Thyroid gland (tissue), 4 donors: ENCODE measurements around the gene BMP6.

Experiments
- POLR2A ChIP-seq, 2 donors: fragments of 450-650 bp; IDR thresholded peaks; one replicate each; pipeline ENCODE4 v1.6.1; 2017; ENCODE audit warnings: antibody characterized with exemption in 2 of 2, mild to moderate bottlenecking in 2 of 2, moderate library complexity in 1 of 2
- TF ChIP-seq, protein P1 (sequence below), 6 experiments: fragments of 200-600 bp in 3 of 6; fragments of 450-650 bp in 3 of 6; sonication (generic) in 3 of 6; IDR thresholded peaks; one replicate each; pipeline ENCODE4 v1.5.1; 2016 to 2019; ENCODE audit warnings: antibody characterized with exemption in 6 of 6, mild to moderate bottlenecking in 2 of 6, inconsistent platforms in 1 of 6, moderate library complexity in 1 of 6

DNA sequence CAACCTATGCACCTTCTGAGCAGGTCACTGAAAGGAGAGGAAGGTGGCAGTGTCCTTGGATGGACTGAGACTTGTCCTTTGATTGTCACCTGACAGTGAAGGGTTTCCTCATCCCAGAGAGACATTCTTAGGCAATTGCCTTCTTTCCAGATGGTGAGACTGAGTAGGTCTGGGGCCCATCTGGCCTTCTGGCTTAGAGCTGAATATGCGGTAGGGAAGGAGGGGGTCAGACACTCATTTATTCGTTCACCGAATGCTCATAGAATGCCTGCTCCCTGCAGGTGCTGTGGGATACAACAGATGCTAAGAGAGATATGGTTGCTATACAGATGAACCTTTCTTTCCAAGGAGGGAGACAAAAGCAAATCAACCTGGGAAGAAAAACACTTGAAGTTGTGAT is 76.8 kb downstream of the BMP6 start:
- TF ChIP-seq, protein P1, sequence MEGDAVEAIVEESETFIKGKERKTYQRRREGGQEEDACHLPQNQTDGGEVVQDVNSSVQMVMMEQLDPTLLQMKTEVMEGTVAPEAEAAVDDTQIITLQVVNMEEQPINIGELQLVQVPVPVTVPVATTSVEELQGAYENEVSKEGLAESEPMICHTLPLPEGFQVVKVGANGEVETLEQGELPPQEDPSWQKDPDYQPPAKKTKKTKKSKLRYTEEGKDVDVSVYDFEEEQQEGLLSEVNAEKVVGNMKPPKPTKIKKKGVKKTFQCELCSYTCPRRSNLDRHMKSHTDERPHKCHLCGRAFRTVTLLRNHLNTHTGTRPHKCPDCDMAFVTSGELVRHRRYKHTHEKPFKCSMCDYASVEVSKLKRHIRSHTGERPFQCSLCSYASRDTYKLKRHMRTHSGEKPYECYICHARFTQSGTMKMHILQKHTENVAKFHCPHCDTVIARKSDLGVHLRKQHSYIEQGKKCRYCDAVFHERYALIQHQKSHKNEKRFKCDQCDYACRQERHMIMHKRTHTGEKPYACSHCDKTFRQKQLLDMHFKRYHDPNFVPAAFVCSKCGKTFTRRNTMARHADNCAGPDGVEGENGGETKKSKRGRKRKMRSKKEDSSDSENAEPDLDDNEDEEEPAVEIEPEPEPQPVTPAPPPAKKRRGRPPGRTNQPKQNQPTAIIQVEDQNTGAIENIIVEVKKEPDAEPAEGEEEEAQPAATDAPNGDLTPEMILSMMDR (IDR thresholded peaks at IDR 0.05): no peak
- no peak for TF ChIP-seq POLR2A (IDR thresholded peaks at IDR 0.05)
